Measurements from ENCODE around the gene ANKRD10. TPM values are rescaled to one million over a fixed set of nuclear protein-coding genes. Genes with fewer than 3 reads are reported as not detected.

The ANKRD10 gene
- total RNA-seq, 4 donors from 2014 or later: 97.8 to 189 (median 114) TPM

- H3K36me3 ChIP-seq: peaks cover 0 to 3% of the 10 kb centered on the region in 2 donors
- no peak overlapping the region for H3K4me3 ChIP-seq
- no peak for ATAC-seq
- peaks cover 0 to 26% (median 0%) of the 10 kb centered on the region in 3 donors for H3K4me1 ChIP-seq
- no peaks in the 10 kb centered on the region for H3K27me3 ChIP-seq
- H3K9me3 ChIP-seq: no peaks in the 10 kb centered on the region
- WGBS, 2 donors (ENCODE audit: low coverage in 1 of 2): 59 to 71% methylated on average over 4 to 8 of the region's 8 CpGs
- no peak overlapping the region for H3K27ac ChIP-seq
- TF ChIP-seq CTCF (IDR thresholded peaks at IDR 0.05) (no peak), POLR2A (IDR thresholded peaks at IDR 0.05) (no peak)
Observed at GRCh38 chr13:110885966-110886869, 28.7 kb downstream of the ANKRD10 start.

GRCh38 chr13:110885516-110885915, 29.4 kb downstream of the ANKRD10 start:
- Histone ChIP-seq H3K4me1 (peaks cover 0 to 26% (median 0%) of the 10 kb centered on the region in 3 donors), H3K36me3 (peaks cover 0 to 8% of the 10 kb centered on the region in 2 donors), H3K9me3 (no peaks in the 10 kb centered on the region), H3K4me3 (no peak overlapping the region), H3K27me3 (no peaks in the 10 kb centered on the region), H3K27ac (no peak overlapping the region)
- TF ChIP-seq POLR2A (IDR thresholded peaks at IDR 0.05): no peak
- no peak for TF ChIP-seq EP300 (IDR thresholded peaks at IDR 0.05)
- TF ChIP-seq CTCF (IDR thresholded peaks at IDR 0.05): no peak
- no peak for TF ChIP-seq POLR2AphosphoS5 (IDR thresholded peaks at IDR 0.05)
- 69 to 84% methylated on average over 5 to 8 of the region's 10 CpGs for WGBS, 2 donors (ENCODE audit: low coverage in 1 of 2)
- no peak for ATAC-seq

- H3K4me3 ChIP-seq: no peak overlapping the region
- TF ChIP-seq CTCF (IDR thresholded peaks at IDR 0.05) (no peak), EP300 (IDR thresholded peaks at IDR 0.05) (no peak), POLR2AphosphoS5 (IDR thresholded peaks at IDR 0.05) (no peak), POLR2A (IDR thresholded peaks at IDR 0.05) (no peak)
- ATAC-seq: no peak
- H3K9me3 ChIP-seq: no peaks in the 10 kb centered on the region
- no peak overlapping the region for H3K27ac ChIP-seq
- peaks cover 0 to 16% of the 10 kb centered on the region in 2 donors for H3K36me3 ChIP-seq
- no peaks in the 10 kb centered on the region for H3K27me3 ChIP-seq
- peaks cover 0 to 26% (median 0%) of the 10 kb centered on the region in 3 donors for H3K4me1 ChIP-seq
- 55 to 85% methylated on average over 3 of the region's 3 CpGs for WGBS, 2 donors (ENCODE audit: low coverage in 1 of 2)
Observed at GRCh38 chr13:110884517-110884916, 30.4 kb downstream of the ANKRD10 start.

- H3K4me3 ChIP-seq: no peak overlapping the region
- peaks cover 0 to 26% of the 10 kb centered on the region in 2 donors for H3K36me3 ChIP-seq
- 59 to 65% methylated on average over 2 to 7 of the region's 7 CpGs for WGBS, 2 donors (ENCODE audit: low coverage in 1 of 2)
- TF ChIP-seq EP300 (IDR thresholded peaks at IDR 0.05) (no peak), POLR2AphosphoS5 (IDR thresholded peaks at IDR 0.05) (no peak), POLR2A (IDR thresholded peaks at IDR 0.05) (no peak), CTCF (IDR thresholded peaks at IDR 0.05) (no peak)
- no peaks in the 10 kb centered on the region for H3K27me3 ChIP-seq
- no peak overlapping the region for H3K27ac ChIP-seq
- no peak for ATAC-seq
- H3K9me3 ChIP-seq: no peaks in the 10 kb centered on the region
- H3K4me1 ChIP-seq: peaks cover 0 to 25% (median 0%) of the 10 kb centered on the region in 3 donors
Observed at GRCh38 chr13:110883542-110883941, 31.3 kb downstream of the ANKRD10 start.

GRCh38 chr13:110882972-110883371, 31.9 kb downstream of the ANKRD10 start:
- Histone ChIP-seq H3K4me3 (no peak overlapping the region), H3K27ac (no peak overlapping the region), H3K36me3 (peaks cover 0 to 26% of the 10 kb centered on the region in 2 donors), H3K9me3 (no peaks in the 10 kb centered on the region), H3K4me1 (peaks cover 0 to 19% (median 0%) of the 10 kb centered on the region in 3 donors), H3K27me3 (no peaks in the 10 kb centered on the region)
- no peak for ATAC-seq
- TF ChIP-seq EP300 (IDR thresholded peaks at IDR 0.05): no peak
- TF ChIP-seq POLR2AphosphoS5 (IDR thresholded peaks at IDR 0.05): no peak
- no peak for TF ChIP-seq POLR2A (IDR thresholded peaks at IDR 0.05)
- TF ChIP-seq CTCF (IDR thresholded peaks at IDR 0.05): no peak
- WGBS, 2 donors (ENCODE audit: low coverage in 1 of 2): 56 to 72% methylated on average over 2 of the region's 2 CpGs
